ENCODE data around the gene GPSM1.

The GPSM1 gene

DNA sequence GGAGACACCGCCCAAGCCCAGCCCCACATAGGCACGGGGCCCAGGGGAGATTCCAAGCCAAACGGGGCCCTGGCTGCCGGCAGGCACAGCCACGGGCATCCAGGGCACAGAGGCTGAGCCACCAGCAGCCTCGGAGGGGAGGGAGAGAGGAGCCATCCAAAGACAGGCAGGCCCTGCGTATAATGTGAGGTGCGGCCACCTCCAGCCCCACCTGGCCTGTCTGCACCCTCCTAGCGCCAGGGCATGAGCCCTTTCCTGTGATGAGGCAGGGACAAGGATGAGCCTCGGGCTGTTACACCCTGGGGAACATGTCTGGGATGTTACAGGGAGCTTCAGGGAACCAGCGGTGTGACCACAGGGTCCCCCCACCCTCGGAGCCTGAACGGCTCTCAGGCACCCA lies 22.4 kb upstream of the GPSM1 start:
- DNase-seq (ENCODE audit: low read depth), result no peak

DNA sequence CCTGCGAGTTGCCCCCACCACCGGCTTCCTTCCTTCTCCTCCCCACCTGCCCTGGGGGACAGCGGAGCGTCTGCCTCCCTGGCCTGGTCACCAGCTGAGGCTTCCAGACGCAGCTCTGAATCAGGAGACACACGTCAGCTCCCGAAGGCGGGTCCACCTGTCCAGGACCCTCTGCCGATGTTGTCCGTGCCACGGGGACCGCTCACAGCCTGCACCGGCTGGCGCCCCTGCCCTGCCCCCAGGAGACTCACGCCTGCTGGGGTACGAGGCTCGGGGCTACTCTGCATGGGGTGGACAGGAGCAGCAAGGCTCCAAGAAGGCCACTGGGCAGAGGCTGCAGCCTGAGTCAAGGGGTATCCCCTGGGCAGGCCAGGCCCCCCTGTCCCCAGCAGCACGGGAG lies 21.5 kb upstream of the GPSM1 start:
- no peak for DNase-seq (ENCODE audit: low read depth)

DNA sequence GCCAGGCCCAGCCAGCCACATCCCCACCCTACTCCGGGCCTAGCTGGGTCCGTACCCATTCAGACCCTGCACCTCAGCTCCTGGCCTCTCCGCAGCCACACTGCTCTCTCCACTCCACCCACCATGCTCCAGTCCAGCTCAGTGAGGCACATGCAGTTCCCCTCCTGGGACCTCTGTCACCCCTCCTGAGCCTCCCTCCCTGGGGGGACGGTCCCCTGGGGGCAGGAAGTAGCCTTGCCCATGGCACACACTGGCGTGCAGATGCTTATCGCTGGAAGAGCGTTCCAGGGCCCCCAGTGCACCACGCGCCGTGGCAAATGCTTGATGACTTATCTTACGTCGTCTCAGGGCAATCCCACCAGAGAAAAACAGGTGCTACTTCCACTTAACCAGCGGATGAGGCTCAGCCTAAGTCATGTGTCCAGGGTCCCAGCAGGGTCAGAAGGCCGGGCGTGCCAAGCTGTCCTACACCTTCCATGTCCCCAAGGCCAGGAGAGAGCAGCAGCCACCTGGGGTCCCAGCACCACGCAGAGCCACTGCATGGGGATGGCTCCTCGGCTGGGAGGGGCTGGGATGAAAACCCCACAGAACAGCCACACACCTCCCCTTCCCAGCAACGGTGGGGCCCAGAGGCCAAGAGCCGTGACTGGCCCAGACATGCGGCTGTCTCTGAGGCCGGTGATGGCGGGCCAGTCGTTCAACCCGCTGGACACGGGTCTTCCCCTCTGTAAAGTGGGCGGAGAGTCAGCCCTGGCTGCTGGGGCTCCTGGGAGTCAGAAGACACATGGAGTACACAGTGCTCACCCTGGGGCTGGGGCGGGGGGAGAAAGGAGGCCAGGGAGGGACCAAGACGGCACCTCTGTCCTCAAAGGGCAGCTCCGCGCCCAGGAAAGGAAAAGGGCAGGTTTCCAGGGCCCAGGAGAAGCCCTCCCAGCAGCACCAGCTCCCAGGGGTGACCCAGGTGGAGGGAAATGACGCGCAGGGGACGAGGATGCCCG lies 20.8 kb upstream of the GPSM1 start:
- no peak for DNase-seq (ENCODE audit: low read depth)

DNA sequence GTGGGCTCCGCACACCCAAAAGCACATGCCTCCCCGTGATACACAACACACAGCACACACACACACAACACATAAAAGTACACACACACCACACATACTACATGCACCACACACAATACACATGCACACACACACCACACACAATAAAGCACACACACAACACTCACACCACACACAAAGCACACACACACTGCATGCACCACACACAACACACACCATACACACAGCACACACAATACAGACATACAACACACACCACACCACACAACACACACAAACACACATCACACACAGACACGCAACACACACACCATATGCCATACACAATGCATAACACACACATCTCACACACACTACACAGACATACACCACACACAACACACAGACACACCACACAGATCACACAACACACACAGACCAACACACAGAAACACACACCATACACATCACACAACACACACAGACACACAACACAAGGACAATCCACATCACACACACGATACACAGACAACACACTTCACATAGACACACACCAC lies 20.1 kb upstream of the GPSM1 start:
- DNase-seq (ENCODE audit: low read depth), result no peak

DNA sequence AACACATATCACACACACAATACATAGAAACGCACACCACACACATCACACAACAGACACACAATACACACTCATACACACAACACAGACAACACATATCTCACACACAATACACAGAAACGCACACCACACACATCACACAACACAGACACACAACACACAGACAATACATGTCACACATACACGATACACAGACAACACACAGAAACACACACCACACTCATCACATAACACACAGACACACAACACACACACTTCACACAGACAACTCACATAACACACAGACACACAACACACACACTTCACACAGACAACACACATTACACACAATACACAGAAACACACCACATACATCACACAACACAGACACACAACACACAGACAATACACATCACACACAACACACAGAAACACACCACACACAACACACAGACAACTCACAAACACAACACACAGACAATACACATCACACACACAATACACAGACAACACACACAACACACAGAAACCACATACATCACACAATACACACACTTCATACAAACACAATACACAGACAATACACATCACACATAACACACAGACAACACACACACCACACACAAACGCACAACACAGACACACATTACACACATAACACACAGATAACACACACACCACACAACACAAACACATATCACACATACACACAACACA lies 19.2 kb upstream of the GPSM1 start:
- DNase-seq (ENCODE audit: low read depth), result no peak

DNA sequence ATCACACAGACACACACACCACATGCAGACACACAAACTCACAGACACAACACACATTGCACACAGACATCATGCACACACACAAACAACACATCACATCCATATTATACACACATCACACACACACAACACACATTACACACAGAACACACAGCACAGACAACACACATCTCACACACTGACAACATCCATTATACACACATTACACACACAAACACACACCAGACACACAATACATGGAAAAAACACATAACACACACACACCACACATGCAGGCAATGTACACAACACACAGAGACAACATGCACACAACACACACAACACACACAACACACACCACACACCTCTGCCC lies 18.7 kb upstream of the GPSM1 start:
- no peak for DNase-seq (ENCODE audit: low read depth)

DNA sequence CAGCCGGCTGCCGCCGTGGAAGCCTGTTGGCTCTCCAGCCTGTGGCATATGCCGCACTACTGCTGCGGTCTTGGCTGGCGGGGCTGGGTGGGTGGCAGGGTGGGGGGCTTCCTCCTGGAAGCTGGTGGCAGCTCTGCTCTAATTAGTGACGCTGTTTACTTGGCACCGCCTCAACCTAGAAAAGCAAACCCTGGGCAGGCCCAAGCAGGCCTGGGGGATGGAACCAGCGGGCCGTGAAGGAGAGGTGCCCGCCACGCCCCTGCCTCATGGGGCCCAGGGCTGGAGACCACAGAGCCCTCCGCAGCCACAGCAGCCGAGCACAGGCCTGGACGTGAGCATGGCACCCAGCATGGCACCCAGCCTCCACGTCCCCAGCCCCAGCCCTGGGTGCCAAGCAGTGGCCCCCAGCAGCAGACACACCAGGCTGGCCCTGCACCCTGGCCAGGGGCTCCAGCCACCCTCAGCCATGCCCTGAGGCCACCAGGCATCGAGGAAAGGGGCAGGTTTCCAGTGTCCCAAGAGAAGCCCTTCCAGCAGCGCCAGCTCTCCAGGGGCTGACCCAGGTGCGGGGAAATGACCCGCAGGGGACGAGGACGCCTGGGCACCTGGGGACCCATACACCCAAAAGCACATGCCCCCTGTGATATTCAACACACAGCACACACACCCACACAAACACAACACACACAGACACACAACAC lies 18.1 kb upstream of the GPSM1 start:
- DNase-seq (ENCODE audit: low read depth), result no peak

DNA sequence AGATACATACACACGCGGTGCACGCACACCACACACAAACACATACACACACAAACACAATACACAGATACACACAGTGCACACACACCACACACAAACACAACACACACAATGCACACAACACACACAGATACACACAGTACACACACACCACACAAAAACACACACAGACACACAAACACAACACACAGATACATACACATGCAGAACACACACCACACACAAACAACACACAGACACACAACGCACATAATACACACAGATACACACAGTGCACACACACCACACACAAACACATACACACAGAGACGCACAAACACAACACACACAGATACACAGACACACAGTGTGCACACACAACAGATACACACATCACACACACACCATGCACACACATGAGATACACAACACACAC lies 17.5 kb upstream of the GPSM1 start:
- DNase-seq (ENCODE audit: low read depth), result no peak

DNA sequence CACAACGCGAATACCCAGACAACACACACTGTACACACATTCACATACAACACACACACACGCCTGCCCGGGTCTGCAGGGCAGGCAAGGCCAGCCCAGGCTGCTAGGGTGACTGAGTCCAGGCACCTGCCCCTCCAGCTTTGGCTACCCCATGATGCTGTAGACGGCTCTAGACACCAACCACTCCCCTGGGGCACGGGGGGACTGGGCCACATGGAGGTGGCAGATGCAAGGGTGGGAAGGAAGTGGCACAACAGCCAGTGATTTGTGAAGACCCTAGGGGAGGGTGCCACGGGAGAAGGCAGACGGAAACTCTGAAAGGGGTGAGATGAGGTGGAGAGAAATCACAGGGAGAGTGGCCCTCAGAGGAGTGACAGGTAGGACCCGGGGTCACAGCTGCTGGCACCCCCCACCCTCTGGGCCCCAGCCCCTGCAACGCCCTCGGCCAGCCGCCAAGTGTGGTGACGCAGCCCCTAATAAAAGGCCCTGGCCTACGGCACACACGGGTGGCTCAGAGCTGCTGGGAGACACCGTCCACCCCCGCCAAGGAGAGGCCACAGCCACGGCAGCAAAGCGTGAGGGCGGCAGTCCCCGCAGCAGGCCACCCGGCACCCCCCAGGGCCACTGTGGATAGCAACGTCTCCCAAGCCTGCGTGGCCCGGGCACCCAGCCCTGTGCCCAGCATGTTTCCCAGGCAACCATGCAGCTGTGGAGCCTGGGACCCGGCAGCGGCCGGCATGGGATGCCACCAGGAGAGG lies 16.9 kb upstream of the GPSM1 start:
- DNase-seq (ENCODE audit: low read depth), result no peak

DNA sequence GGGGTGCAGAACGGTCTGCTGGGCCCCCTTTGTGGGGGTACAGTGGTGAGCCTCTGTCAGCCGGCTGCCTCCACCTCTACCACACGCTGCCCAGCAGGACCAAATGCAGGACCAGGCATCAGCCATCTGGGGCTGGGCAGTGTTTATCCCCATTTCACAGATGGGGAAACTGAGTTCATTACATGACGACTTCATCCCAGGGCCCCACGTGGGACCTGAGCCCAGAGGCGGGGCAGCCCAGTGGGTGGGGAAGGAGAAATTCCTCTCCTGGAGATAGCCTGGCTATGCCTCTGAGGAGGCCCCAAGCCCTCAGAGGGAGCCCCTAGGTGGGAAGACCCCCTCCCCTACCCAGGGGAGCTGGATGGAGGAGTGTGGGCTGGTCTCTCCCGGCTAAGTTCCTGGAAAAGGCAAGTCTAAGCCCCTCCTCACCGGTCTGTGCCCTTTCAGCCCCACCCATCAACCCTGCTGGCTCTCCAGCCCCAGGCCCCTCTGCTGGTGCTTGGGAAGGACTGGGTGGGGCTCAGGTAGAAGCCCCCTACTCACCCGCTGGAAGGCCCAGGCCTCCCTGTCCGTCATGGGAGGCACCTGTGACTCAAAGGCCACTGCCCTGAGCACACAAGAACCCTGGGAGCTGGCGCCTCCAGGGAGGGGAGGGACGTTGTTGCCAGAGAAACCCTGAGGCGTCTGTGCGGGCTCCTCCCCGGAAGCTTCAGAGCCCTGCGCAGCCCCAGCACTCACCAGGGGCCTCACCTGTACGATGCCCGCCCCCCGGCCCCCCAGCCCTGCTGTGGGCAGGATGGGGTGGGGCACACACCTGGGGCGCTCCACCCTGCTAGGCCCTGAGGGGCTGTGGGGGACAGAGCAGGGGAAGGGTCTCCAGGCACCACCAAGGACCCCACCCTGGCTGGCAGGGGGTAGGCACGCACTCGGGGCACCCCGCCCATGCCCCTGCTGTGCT lies 16.0 kb upstream of the GPSM1 start:
- DNase-seq (ENCODE audit: low read depth), result no peak

DNA sequence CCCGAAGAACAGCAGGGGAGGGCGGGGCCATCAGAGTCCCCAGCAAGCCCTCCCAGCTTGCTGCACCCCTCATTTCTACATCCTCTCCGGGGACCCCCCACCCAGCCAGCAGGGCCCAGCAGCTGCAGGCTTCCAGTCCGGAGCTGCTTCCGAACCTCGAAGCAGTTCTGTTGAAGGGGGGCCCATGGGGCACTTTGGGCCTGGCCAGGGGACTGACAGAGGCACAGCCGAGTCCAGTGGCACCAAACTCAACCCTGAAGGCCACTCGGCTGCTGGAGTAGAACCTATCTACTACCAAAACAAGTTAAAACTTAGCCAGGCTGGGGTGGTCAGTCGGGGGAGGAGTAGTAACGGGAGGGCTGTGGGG lies 15.3 kb upstream of the GPSM1 start:
- DNase-seq (ENCODE audit: low read depth), result no peak

DNA sequence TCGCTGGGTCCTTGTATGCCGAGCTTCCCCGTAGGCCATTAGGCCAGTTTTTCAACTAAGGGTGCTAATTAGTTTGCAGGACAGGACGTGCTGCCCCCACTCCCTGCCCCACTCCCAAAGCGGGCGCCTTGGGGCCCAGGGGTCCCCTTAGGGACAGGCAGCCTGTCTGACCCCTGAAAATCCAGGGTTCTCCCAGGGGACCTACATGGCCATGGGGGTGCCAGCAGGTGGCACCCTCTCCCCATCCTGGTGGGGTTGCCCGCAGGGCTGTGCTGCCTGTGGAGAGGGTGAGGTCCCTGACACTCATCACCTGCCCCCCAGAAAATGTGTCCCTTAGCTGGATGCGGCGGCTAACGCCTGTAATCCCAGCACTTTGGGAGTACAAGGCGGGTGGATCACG lies 14.9 kb upstream of the GPSM1 start:
- peak; percentile 74 for DNase-seq (ENCODE audit: low read depth)

DNA sequence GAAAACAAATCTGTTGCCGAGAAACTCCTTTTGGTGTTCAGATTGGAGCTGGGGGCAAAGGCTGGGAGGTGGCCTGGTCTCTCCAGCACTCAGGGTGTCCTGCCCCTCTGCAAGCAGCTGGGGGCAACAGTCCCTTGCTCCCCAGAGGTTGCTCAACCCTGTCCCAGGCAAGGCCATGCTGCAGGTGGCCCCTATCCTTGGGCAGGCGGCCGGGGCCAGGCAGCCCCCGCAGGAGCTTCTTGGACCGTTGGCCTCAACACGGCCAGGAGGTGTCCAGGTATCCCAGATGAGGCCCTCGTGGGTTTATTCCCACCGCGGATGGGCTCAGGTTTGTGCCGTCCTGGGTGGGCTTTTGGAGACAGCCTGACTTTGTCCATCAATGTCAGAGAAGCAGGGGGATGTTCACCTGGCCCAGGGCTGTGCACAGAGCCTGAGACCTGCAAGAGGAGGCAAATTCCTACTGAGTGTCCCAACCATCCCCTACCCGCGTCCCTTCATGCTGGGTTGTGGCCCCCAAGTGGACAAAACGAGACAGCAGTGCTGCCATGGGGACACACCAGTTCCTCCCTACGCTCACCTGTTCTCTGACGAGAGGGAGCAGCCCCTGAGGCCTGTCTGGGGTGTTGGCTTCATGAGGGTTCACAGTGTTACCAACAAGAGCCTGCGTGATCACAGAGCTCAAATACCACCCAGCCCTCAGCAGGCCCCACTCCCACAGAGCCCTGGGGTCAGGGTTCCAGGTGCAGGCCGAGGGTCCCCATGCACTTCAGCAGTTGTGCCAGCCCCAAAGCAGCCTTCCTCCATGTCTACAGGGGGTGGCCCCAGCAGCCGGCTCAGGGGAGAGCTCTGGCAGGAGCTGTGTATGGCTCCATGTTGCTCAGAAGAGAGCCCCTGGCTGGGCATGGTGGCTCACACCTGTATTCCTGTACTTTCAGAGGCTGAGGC lies 14.0 kb upstream of the GPSM1 start:
- DNase-seq (ENCODE audit: low read depth), result no peak

DNA sequence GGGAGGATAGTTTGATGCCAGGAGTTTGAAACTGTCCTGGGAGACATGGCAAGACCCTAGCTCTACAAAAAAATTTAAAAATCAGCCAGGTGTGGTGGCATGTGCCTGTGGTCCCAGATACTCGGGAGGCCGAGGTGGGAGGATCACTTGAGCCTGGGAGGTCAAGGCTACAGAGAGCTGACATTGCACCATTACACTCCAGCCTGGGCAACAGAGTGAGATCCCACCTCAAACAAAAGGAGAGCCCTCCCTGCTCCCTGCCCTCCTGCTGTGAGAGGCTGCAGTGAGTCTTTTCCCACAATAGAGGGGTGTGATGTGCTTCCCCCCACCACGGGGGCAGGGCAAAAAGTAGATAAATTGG lies 13.3 kb upstream of the GPSM1 start:
- no peak for DNase-seq (ENCODE audit: low read depth)

DNA sequence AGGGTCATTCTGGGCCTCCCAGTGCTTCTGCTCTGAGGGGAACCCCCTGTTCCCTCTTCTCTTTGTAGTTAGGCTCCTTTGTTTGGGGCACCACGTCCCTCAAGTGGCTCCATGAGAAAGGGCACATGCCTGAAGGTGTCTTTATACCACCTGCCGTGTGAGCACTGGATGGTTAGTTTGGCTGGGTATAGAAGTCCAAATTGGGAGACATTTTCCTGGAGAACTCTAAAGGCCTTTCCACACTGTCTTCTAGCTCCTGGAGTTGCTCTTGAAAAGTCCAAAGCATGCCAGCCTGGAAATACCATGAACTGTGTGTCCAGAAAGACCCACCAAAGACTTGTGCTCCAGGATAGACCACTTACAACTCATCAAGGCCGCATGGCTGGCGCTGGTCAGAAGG lies 12.4 kb upstream of the GPSM1 start:
- DNase-seq (ENCODE audit: low read depth), result no peak

DNA sequence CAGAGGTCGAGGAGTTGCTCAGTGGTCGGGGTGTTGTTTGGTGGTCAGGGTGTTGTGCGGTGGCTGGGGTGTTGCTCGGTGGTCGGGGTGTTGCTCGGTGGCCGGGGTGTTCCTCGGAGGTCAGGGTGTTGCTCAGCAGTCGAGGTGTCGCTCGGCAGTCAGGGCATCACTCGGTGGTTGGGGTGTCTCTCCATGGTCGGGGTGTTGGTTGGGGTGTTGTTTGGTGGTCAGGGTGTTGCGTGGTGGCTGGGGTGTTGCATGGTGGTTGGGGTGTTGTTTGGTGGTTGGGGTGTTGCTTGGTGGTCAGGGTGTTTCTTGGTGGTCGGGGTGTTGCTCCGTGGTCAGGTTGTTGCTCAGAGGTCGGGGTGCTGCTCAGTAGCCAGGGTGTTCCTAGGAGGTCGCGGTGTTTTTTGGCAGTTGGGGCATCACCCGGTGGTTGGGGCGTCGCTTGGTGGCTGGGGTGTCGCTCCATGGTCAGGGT lies 11.0 kb upstream of the GPSM1 start:
- DNase-seq (ENCODE audit: low read depth), result no peak

DNA sequence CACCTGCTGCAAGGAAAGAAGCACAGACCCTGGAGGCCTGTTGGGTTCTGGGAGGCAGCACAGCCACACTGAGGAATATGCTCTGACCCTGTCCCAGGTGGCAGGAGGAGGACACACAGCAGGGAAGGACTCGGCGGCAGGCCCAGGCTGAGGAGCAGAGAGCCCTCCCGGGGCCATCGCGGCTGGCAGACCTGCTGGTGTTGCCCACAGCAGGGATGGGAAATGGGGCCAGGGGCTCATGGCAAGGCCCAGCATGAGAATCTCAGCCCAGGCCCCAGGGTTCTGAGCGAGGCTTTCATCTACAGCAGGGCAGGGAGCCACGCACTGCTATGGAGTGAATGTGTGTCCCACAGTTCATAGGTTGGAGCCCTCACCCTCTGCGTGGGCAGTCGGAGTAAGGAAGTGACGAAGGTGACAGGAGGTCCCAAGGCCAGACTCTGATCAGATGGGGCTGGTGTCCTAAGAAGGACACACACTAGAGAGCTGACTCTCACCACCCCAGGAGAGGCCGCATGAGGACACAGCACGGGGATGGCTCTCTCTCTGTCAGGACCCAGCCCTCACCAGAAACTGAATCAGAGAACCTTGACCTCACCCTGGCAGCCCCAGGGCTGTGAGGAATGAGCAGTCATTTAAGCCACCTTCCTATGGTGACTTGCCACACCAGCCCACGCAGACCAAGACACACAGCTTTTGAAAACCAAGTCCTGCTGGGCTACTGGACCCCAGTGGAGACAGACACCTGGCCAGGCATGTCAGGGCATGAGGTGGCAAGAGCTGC lies 10.3 kb upstream of the GPSM1 start:
- no peak for DNase-seq (ENCODE audit: low read depth)

DNA sequence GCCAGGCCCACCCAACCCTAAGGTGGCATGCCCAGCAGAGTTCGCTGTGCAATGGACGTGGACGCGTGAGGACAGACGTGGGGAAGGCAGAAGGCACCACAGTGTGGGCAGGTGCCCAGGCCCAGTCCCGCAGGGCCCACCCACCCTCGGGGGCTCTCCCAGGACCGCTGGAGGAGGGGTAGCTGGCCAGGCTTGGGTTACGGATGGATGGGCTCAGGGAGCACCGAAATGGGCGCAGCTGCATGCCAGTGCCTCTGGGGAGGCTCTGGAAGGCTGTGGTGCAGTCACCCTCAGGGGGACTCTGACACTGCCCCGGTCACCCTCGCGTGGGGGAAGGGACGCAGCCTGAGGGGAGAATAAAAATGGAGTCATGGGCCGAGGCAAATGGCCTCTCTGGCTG lies 9.6 kb upstream of the GPSM1 start:
- DNase-seq (ENCODE audit: low read depth), result no peak
